Measurements from ENCODE around the gene GABRR3.

GABRR3 gene

DNA sequence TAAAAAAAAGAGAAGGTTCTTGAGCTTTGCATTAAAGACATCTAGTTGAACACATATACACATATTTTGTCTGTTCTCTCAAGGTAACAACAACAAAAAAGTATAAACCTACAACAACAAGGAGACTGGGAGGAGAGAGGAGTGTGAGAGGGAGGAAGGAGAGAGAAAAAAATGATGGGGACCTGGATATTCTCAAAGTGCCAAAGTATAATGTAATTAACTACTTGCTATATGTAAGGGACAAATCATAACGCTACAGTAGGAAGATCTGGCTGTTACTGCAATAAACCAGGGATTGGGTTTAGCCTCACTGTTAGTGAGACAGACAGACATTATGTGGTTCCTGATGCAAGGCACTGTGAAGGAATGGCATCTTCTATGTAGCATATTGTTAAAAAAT lies 14.2 kb upstream of the GABRR3 start:
- TF ChIP-seq, protein P1, sequence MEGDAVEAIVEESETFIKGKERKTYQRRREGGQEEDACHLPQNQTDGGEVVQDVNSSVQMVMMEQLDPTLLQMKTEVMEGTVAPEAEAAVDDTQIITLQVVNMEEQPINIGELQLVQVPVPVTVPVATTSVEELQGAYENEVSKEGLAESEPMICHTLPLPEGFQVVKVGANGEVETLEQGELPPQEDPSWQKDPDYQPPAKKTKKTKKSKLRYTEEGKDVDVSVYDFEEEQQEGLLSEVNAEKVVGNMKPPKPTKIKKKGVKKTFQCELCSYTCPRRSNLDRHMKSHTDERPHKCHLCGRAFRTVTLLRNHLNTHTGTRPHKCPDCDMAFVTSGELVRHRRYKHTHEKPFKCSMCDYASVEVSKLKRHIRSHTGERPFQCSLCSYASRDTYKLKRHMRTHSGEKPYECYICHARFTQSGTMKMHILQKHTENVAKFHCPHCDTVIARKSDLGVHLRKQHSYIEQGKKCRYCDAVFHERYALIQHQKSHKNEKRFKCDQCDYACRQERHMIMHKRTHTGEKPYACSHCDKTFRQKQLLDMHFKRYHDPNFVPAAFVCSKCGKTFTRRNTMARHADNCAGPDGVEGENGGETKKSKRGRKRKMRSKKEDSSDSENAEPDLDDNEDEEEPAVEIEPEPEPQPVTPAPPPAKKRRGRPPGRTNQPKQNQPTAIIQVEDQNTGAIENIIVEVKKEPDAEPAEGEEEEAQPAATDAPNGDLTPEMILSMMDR (conservative IDR thresholded peaks at IDR 0.05; ENCODE audit: low read depth, low read length): no peak
- DNase-seq (ENCODE audit: low read depth): no peak
- no peak overlapping the region for H3K4me3 ChIP-seq (ENCODE audit: low read depth, low read length)

GRCh38 chr3:98048586-98048985 lies 13.5 kb upstream of the GABRR3 start:
- H3K4me3 ChIP-seq (ENCODE audit: low read depth, low read length): no peak overlapping the region
- DNase-seq (ENCODE audit: low read depth): no peak
- TF ChIP-seq, protein P1 (conservative IDR thresholded peaks at IDR 0.05; ENCODE audit: low read depth, low read length): no peak

DNA sequence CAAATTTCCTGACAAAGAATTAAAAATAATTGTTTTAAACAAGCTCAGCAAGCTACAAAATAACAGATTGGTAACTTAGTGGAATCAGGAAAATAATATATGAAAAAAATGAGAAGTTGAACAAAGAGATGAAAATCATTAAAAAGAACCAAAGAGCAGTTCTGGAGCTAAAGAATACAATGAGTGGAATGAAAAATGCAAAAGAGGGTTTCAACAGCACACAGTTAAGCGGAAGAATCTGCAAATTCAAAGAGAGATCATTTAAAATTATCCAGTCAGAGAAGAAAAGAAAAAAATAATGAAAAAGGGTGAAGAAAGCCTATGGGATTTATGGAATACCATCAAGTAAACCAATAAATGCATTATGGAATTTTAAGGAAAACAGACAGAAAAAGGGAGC lies 6.2 kb upstream of the GABRR3 start:
- TF ChIP-seq, protein P1 (conservative IDR thresholded peaks at IDR 0.05; ENCODE audit: low read depth, low read length): no peak
- no peak for DNase-seq (ENCODE audit: low read depth)
- H3K4me3 ChIP-seq (ENCODE audit: low read depth, low read length): no peak overlapping the region

DNA sequence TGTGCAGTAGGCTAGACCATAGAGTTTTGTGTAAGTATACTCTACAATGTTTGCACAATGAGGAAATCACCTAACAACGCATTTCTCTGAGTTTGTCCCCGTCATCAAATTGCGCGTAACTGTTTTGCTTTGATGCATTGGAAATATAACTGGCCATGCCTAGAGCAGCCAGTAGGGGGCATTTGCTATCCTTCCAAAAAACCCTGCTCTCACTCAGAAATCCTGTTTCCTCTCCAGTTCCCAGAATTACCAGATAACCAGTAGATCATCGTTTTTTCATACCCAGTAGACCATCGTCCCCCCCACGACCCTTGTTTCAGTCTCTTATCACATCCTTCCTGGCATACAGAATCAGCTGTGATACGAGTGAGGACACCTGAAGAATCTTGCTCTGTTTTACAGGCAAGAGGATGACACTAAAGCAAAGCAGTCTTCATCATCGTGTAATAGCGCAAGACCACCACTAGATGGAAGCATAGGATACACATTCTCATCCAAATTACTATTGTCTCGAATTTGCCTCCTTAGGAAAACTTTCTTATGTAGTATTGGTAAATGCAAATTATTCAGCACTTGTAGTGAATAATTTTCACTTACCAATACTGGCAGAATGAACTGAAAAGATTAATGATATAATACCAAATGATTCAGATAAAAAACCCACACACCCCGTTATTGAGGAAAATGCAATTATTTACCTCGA lies 4.4 kb upstream of the GABRR3 start:
- TF ChIP-seq, protein P1 (conservative IDR thresholded peaks at IDR 0.05; ENCODE audit: low read depth, low read length): peak; percentile 81
- peak overlapping the region; percentile 55 for H3K4me3 ChIP-seq (ENCODE audit: low read depth, low read length)
- peak; percentile 95 for DNase-seq (ENCODE audit: low read depth)

DNA sequence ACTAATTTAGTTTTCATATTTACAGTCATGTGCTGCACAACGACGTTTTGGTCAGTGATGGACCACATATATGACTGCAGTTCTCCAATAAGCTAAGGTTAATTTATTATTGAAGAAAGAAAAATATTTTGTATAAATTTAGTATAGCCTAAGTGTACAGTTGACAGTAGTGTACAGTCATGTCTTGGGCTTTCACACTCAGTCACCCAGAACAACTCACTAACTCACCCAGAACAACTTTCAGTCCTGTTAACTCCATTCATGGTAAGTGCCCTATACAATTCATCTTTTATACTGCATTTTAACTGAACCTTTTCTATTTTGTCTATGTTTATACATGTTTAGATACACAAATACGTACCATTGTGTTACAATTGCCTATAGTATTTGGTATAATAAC lies 3.8 kb upstream of the GABRR3 start:
- no peak overlapping the region for H3K4me3 ChIP-seq (ENCODE audit: low read depth, low read length)
- DNase-seq (ENCODE audit: low read depth): no peak
- TF ChIP-seq, protein P1 (conservative IDR thresholded peaks at IDR 0.05; ENCODE audit: low read depth, low read length): no peak

GRCh38 chr3:98038286-98038685 lies 3.2 kb upstream of the GABRR3 start:
- no peak overlapping the region for H3K4me3 ChIP-seq (ENCODE audit: low read depth, low read length)
- peak; percentile 8 for DNase-seq (ENCODE audit: low read depth)
- TF ChIP-seq, protein P1 (conservative IDR thresholded peaks at IDR 0.05; ENCODE audit: low read depth, low read length): no peak

- TF ChIP-seq, protein P1 (conservative IDR thresholded peaks at IDR 0.05; ENCODE audit: low read depth, low read length): no peak
- no peak overlapping the region for H3K4me3 ChIP-seq (ENCODE audit: low read depth, low read length)
- no peak for DNase-seq (ENCODE audit: low read depth)
Measured at GRCh38 chr3:98034486-98034885, 629 bp downstream of the GABRR3 start.

Measured in choroid plexus epithelial cell (primary cell).